Jurkat, Clone E6-1 (cell line): ENCODE results near the gene AGL.
"Not testable (repeated sequence)": the region's sequence is repeated elsewhere in the genome, so short reads cannot be mapped to it uniquely, and the experiment has no call there.

ENCODE experiments used
- DNase-seq: peaks from one replicate; pipeline ENCODE4 v3.0.0-alpha.2; 2011; ENCODE audit warnings: low read depth, low spot score
- H3K4me3 ChIP-seq: 2 replicates; pipeline ENCODE4 v1.5.1; 2011; ENCODE audit warnings: mild to moderate bottlenecking, low read length, control low read depth, moderate library complexity

Gene AGL

GRCh38 chr1:99919220-99919619 is 69.1 kb downstream of the AGL start:
- H3K4me3 ChIP-seq, result no peak overlapping the region
- DNase-seq, result no peak

GRCh38 chr1:99934801-99935200 is 84.6 kb downstream of the AGL start:
- no peak overlapping the region for H3K4me3 ChIP-seq
- DNase-seq, result no peak

GRCh38 chr1:99935534-99935933 is 85.4 kb downstream of the AGL start:
- H3K4me3 ChIP-seq, result no peak overlapping the region
- DNase-seq, result no peak

GRCh38 chr1:99936071-99936470 is 85.9 kb downstream of the AGL start:
- no peak for DNase-seq
- no peak overlapping the region for H3K4me3 ChIP-seq

GRCh38 chr1:99942723-99943122 is 92.6 kb downstream of the AGL start:
- no peak overlapping the region for H3K4me3 ChIP-seq
- DNase-seq, result no peak

- no peak for DNase-seq
- no peak overlapping the region for H3K4me3 ChIP-seq
These were observed 93.1 kb downstream of the AGL start for GRCh38 chr1:99943223-99943794.

GRCh38 chr1:99944192-99944591 is 94.0 kb downstream of the AGL start:
- no peak for DNase-seq
- H3K4me3 ChIP-seq, result no peak overlapping the region

GRCh38 chr1:99945174-99945573 is 95.0 kb downstream of the AGL start:
- no peak for DNase-seq
- no peak overlapping the region for H3K4me3 ChIP-seq

- no peak for DNase-seq
- no peak overlapping the region for H3K4me3 ChIP-seq
These were observed 100.3 kb downstream of the AGL start for GRCh38 chr1:99950486-99950885.

GRCh38 chr1:99952522-99952921 is 102.4 kb downstream of the AGL start:
- no peak overlapping the region for H3K4me3 ChIP-seq
- DNase-seq, result no peak

- DNase-seq, result no peak
- H3K4me3 ChIP-seq, result no peak overlapping the region
These were observed 105.2 kb downstream of the AGL start for GRCh38 chr1:99955375-99955774.

- no peak for DNase-seq
- no peak overlapping the region for H3K4me3 ChIP-seq
These were observed 106.6 kb downstream of the AGL start for GRCh38 chr1:99956755-99957154.

GRCh38 chr1:99957818-99958217 is 107.7 kb downstream of the AGL start:
- H3K4me3 ChIP-seq, result no peak overlapping the region

GRCh38 chr1:99959189-99959705 is 109.1 kb downstream of the AGL start:
- DNase-seq, H3K4me3 ChIP-seq: not testable (repeated sequence)

More at GRCh38 chr1:99957818-99958217, 107.7 kb downstream of the AGL start:
- DNase-seq, result no peak

- not testable (repeated sequence) for H3K4me3 ChIP-seq, DNase-seq
These were observed 110.1 kb downstream of the AGL start for GRCh38 chr1:99960260-99960659.

- H3K4me3 ChIP-seq, result no peak overlapping the region
- DNase-seq, result no peak
These were observed 113.1 kb downstream of the AGL start for GRCh38 chr1:99963041-99963795.

GRCh38 chr1:99964806-99965205 is 114.6 kb downstream of the AGL start:
- DNase-seq, result no peak
- H3K4me3 ChIP-seq, result no peak overlapping the region

GRCh38 chr1:99965646-99966375 is 115.7 kb downstream of the AGL start:
- H3K4me3 ChIP-seq, result no peak overlapping the region
- DNase-seq, result no peak

- no peak overlapping the region for H3K4me3 ChIP-seq
- no peak for DNase-seq
These were observed 118.1 kb downstream of the AGL start for GRCh38 chr1:99968214-99968613.

- DNase-seq, result peak; percentile 12
- peak overlapping the region; percentile 84 for H3K4me3 ChIP-seq
These were observed 119.1 kb downstream of the AGL start for GRCh38 chr1:99969260-99969728.
